NK-92 (cell line): Measurements from ENCODE around the gene GTF2H4.

Source experiments
- DNase-seq: peaks from one replicate; lab custom pipeline; 2025; ENCODE audit not compliant: unreplicated experiment; lab: John Stamatoyannopoulos, UW

Gene GTF2H4

GRCh38 chr6:30951907-30952469 lies 44.0 kb downstream of the GTF2H4 start:
- DNase-seq: no peak

- DNase-seq: no peak
Measured at GRCh38 chr6:30954631-30955366, 46.8 kb downstream of the GTF2H4 start.

- no peak for DNase-seq
Measured at GRCh38 chr6:30955367-30956042, 47.5 kb downstream of the GTF2H4 start.

GRCh38 chr6:30957716-30958115 lies 49.7 kb downstream of the GTF2H4 start:
- DNase-seq: no peak

DNA sequence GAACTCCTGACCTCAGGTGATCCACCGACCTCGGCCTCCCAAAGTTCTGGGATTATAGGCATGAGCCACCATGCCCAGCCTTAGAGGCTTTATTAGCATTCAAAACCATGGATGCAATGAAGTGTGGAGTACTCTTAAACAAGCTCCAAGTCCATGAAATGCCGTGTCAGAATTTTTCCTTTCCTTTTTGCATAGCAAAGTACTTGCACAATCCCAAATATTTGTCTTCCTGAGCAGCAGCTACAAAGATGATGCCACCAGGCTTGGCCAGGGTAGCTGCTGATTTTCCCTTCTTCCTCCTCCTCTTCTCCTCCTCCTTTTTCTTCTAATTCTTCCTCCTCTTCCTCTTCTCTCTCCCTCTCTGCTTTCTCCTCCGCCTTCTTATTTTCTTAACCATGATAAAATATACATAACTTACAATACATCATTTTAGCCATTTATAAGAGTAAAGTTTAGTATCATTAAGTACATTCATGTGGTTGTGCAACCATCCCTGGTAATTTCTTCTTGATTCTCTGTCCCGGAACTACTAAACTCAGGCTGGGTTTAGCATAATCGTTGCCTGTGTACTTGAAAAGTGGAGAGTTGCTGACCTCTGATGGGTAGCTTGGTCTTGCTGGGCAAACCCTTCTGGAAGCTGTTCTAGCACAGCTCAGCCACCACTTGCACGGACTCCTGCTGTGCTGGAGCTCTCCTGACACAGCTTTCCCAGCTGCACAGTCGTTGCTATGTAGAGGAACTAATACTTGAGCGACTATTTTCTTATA lies 53.1 kb downstream of the GTF2H4 start:
- DNase-seq: no peak

DNA sequence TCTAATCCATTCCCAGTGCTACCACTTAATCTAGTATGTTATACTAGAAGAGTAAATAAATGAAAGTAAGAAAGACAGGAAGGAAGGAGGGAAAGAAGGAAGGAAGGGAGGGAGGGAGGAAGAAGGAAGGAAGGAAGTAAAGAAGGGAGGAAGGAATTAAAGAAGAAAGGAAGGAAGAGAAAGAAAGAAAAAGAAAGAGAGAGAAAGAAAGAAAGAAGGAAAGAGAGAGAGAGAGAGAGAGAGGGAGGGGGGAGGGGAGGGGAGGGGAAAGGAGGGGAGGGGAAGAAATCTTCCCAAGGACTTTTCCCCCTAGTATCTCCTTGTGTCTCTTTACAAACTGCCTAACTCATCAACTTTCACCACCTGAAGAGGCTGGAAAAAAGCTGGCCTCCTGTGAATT lies 54.7 kb downstream of the GTF2H4 start:
- DNase-seq: no peak

DNA sequence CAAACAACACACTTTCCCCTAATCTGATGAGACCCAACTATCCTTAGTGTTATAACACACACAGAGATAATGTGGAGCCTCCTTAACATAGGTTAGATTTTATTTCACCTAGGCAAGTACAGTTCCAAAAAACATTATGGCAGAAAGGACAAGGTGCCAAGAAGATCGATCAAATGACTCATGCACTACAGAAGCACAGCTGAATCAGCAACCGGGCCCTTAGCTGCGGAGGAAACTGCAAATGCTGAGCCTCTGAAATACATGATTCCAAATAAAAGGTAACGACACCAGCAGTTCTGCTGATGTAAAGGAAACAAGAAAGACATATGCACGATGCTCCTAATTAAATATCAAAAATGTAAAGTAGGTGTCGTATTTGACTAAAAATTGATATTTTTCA lies 55.6 kb downstream of the GTF2H4 start:
- DNase-seq: no peak
